HG03139 (cell line): ENCODE data around the gene OGFRL1.

Experiments used
- ATAC-seq: cut with Tn5 transposase; IDR thresholded peaks from one replicate; pipeline ENCODE4 v1.9.1; 2021; ENCODE audit not compliant: unreplicated experiment

Gene OGFRL1

GRCh38 chr6:71333050-71333449, 44.4 kb downstream of the OGFRL1 start:
- no peak for ATAC-seq

- ATAC-seq = no peak
Observed at GRCh38 chr6:71333697-71334096, 45.1 kb downstream of the OGFRL1 start.

- peak; percentile 60 for ATAC-seq
Observed at GRCh38 chr6:71334768-71335167, 46.2 kb downstream of the OGFRL1 start.

- ATAC-seq = no peak
Observed at GRCh38 chr6:71335544-71335943, 46.9 kb downstream of the OGFRL1 start.

GRCh38 chr6:71336901-71337300, 48.3 kb downstream of the OGFRL1 start:
- ATAC-seq = no peak

- ATAC-seq = no peak
Observed at GRCh38 chr6:71338540-71339316, 50.1 kb downstream of the OGFRL1 start.

GRCh38 chr6:71342772-71343171, 54.2 kb downstream of the OGFRL1 start:
- ATAC-seq = no peak

GRCh38 chr6:71345476-71346333, 57.1 kb downstream of the OGFRL1 start:
- no peak for ATAC-seq

GRCh38 chr6:71346334-71346694, 57.7 kb downstream of the OGFRL1 start:
- no peak for ATAC-seq

GRCh38 chr6:71347119-71347518, 58.5 kb downstream of the OGFRL1 start:
- ATAC-seq = no peak

- no peak for ATAC-seq
Observed at GRCh38 chr6:71349395-71349794, 60.8 kb downstream of the OGFRL1 start.

- ATAC-seq = no peak
Observed at GRCh38 chr6:71349976-71350615, 61.5 kb downstream of the OGFRL1 start.

GRCh38 chr6:71351190-71351589, 62.6 kb downstream of the OGFRL1 start:
- ATAC-seq = no peak
